GM12892 (cell line): ENCODE results near the gene LRPPRC.

Experiments
- POLR2A ChIP-seq: IDR thresholded peaks from 2 replicates; pipeline ENCODE4 v1.6.1; 2011; ENCODE audit warnings: low read depth, low read length, control low read depth
- POLR2AphosphoS5 ChIP-seq: IDR thresholded peaks from 2 replicates; pipeline ENCODE4 v1.6.1; 2011; ENCODE audit warnings: low read depth, low read length, control low read depth

DNA sequence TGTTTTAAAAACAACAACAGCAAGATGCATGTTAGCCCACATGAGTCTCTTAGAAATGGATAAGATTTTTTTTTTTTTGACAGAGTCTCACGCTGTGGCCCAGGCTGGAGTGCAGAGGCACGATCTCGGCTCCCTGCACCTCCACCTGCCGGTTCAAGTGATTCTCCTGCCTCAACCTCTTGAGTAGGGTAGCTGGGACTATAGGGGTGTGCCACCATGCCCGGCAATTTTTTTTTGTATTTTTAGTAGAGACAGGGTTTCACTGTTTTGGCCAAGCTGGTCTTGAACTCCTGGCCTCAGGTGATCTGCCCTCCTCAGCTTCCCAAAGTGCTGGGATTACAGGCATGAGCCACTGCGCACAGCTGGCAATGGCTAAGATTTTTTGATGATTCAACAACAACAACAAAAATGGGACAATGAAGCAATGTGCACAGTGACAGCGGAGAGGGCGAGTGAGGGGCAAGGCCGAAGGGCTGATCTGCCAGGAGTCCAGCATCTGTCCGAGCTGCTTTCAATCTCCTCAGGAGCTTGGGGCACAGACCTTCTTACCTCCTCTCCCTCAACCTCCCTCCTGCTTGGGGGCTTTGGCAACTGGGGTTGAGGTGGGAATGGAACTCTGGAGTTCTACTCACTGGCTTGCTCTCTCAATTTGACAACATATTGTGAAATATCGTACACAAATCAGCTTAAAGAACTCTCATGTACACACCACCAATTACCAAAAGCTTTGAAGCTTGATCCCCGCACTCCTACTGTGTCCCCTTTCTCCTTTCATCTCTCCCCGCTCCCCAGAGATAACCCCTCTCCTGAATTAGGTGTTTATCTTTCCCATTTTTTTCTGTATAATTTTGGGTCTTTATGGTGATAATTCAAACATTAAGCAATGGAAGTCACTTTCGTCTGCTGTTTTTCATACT lies 153.6 kb downstream of the LRPPRC start:
- TF ChIP-seq POLR2A (no peak), POLR2AphosphoS5 (no peak)
